IPS DF 4.7 (cell line): ENCODE results near the gene SRGAP3.

Experiments used
- DNase-seq: peaks from one replicate; pipeline ENCODE4 v3.0.0-alpha.2; 2013; ENCODE audit warnings: low spot score; ENCODE audit errors: extremely low read depth

Gene SRGAP3

GRCh38 chr3:9061634-9062033, 187.8 kb downstream of the SRGAP3 start:
- no peak for DNase-seq

GRCh38 chr3:9059489-9060400, 189.7 kb downstream of the SRGAP3 start:
- DNase-seq, result no peak

DNA sequence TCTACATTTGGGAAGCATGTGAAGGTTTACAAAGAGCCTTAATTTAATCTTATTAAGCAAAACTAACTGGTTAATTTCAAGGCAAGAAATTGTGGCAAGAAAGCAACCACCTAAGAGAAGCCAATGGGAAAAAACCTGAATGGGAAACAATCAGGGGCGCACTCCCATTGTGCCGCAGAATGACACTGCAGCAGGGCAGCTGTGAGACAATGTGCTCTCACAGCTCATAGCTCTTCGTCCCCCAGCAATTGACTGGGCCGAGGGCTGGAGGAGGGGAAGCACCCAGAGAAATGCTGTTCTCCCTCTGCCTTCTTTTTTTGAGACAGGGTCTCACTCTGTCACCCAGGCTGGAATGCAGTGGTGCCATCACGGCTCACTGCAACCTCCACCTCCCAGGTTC, 192.9 kb downstream of the SRGAP3 start:
- DNase-seq, result no peak

DNA sequence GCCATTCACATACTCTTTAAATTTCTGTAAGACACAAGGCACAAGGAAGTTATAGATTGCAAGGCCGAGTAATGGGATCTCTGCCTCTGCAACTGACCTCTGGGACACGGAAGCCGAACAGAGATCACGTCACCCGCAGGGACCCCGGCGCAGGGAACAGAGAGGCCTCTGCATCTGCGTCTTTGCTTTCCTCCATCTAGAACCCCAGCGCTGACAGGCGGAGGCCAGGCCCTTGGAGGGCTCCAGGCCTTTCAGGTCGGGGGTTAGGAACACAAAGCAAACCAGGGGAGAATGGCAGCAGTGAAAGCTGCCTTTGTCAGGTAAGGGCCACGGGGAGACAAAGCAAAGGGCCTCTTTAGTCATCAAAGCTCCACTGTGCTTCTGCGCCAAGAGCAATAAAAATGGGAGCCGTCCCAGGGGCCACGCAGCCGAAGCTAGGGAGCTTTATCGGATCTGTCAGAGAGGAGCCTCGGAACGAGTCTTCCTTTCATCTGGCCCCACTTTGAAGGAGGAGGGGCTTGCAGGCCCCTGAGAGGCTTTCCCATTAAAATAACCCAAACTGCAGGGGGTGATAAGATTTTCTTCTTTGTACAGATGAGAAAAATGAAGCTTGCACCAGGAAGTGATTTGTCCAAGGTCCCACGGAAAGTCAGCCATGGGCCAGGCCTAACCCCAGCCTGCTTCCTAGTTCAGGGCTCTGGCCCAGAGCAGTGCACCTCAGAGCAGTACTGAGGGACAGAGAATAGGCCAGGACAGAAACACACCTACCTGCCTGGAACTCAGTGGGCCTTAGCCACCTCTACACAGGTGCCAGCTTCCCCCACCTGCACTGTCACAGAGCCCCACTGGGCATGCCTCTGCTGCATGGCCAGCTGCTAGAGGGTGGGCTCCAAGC, 201.7 kb downstream of the SRGAP3 start:
- DNase-seq, result no peak

GRCh38 chr3:9045371-9045770, 204.1 kb downstream of the SRGAP3 start:
- no peak for DNase-seq

- no peak for DNase-seq
Observed at GRCh38 chr3:9043063-9043462, 206.4 kb downstream of the SRGAP3 start.

DNA sequence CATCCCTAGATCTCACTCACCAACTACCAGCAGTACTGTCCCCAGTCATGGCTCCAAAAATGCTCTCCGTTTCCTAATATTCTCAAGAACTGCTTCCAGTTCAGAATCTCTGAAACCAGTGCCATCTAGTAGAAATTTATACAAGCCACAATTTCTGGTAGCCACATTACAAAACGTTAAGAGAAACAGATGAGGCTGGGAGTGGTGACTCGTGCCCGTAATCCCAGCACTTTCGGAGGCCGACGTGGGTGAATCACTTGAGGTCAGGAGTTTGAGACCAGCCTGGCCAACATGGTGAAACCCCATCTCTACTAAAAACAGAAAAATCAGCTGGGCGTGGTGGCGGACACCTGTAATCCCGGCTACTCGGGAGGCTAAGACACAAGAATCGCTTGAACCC, 207.8 kb downstream of the SRGAP3 start:
- DNase-seq, result no peak

GRCh38 chr3:9040996-9041395, 208.4 kb downstream of the SRGAP3 start:
- DNase-seq, result no peak

- DNase-seq, result no peak
Observed at GRCh38 chr3:9037144-9037711, 212.2 kb downstream of the SRGAP3 start.

DNA sequence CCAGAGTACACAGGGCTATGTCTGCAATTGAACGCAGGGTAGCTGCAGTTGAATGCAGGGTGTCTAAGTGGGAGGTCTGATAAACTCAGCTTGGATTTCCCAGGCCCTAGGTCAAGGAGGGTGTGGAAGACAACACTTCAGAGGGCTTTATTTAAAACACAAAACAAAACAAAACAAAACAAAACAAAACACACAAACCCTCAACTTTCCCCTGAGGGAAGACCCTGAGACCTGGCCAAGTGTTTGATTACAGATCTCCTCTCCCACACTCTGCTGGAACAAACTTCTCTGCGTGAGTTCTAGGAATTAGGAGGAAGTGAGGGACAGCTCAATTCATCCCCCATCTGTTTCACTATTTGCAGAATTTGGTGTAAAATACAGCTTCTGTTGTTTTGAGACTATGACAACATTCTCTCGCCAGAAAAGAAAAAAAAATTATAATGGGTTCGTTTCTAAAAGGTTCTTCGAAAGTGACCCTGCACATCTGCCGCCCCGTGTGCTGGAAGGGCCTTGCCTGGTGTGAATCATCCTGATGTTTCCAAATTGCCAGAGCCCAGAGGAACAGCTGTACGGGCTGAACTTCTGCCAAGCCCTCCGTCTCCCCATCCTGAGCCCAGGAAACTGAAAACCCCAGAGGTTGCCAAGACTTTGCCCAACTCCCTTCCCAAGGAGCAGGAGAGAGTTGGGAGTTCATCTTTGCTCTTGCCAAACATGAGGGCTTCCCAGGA, 212.9 kb downstream of the SRGAP3 start:
- DNase-seq, result no peak

- DNase-seq, result no peak
Observed at GRCh38 chr3:9035961-9036360, 213.5 kb downstream of the SRGAP3 start.

DNA sequence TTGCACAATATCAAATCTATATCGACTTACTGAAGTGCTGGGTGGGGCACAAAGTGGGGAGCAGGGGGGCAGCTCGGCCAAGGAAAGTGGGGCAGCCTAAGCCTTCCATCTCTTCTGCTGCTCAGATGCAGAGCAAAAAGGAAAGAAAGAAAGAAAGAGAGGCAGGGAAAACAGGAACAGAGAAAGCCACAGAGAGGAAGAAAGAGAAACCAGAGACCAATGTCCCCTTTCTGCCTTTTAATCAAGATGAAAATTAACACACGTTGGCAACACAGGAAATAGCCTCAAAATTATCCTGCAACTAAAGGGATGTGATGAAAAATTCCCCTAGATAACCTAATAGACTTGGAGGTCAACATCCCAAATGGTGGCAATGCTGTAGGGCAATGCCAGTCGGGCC, 214.0 kb downstream of the SRGAP3 start:
- DNase-seq, result no peak

DNA sequence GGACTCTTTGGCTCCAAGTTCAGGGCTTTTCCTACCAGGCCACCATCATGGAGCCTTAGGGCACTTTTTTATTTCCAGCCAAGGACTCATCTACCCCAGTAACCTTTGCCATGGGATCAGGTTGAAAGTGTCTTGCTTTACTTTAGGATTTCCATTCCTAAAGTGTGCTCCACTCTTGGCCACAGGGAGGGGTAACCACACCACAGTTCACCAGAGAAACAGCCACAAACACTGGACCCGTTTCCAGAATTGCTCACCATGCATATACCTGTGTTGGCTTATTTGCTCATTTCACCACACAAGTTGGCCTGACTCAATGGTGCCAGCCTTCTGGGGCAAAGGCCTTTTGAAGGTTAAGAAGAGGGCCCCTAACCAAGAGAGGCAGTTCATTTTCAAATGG, 215.6 kb downstream of the SRGAP3 start:
- no peak for DNase-seq

DNA sequence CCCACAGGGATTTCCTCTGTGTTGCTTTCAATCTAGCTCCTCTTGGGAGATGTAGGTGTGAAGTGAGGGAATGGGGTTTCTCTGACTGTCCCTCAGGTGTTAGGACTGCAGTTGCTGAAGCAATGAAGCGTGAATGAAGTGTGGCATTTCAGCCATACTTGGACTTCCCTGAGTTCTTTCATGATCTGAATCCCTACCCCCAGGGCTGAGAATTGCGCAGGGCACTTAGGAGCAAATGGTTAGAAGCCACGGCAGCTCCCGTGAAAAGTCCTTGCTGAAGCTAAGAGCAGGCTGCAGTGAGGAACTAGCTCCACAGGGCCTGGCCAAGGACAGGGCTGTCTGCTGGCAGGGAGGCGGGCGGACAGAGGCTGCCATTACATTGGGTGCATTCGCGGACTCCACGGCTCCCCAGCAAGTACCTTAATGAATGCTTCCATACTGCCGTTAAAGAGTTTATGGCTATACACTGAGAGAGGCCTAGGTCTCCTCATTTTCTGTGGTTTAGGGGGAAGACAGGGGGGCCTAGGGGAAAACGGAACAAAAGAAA, 217.1 kb downstream of the SRGAP3 start:
- no peak for DNase-seq

DNA sequence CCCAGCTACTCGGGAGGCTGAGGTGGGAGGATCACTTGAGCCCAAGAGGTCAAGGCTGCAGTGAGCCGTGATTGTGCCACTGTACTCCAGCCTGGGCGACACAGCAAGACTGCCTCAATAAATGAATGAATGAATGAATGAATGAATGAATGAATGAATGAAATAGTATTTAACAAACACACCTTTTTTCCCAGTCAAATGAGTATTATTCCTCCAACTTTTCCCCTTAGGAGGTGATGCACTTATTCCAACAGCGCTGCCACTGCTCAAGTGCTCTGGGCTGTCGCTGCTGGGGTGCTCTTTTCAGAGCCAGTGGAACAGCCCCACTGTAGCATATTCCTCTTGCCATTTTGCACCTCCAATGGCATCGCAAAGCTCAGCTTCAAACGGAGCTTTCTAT, 219.4 kb downstream of the SRGAP3 start:
- DNase-seq, result no peak

DNA sequence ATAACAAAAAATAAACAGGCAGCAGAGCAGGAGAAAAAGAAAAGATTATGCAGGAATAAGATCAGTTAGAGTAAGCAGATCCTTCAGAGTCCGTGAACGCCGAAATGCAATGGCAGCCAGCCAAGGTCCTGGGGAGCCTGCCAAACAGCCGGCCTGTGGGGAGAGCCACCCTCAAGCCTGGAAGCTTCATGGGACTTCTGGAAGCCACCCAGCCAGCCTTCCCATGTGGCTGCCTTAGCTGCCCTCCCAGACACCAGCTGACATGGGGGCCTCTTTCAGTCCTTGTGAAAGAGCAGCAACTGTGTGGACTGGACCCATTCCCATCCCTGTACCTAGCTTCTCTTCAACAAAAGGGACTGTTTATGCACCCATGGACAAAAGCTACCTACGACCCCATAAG, 221.3 kb downstream of the SRGAP3 start:
- no peak for DNase-seq

DNA sequence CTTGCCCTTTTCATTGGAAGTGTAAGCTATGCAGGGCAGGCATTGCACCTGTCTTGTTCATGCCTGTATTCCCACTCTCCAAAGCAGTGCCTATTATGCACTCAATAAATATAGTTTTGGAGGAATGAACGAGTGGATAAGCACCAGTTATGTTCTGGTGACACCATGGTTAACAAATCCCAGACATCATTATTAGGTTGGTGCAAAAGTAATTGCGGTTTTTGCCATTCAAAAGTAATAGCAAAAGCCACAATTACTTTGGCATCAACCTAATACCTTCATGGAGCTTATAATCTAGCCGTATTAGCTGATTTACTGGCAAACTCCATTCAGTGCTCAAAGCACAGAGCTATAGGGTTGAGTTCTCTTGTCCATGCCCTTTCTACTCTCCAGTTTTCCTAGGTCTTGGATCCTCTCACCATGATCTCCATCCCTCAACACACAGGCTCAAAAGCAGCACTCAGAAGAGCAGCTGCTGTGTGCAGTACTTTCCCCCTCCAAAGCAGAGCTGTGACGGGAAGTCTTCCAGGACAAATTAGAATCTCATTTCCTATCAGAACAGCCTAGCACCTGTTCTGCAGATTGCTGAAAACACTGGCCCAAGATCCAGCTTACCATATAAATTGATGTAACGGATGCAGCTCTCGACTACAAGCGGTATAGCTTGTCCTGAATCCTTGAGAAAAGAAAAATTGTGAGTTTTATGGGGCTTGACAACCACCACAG, 223.0 kb downstream of the SRGAP3 start:
- DNase-seq, result no peak

- no peak for DNase-seq
Observed at GRCh38 chr3:9024341-9024740, 225.1 kb downstream of the SRGAP3 start.

DNA sequence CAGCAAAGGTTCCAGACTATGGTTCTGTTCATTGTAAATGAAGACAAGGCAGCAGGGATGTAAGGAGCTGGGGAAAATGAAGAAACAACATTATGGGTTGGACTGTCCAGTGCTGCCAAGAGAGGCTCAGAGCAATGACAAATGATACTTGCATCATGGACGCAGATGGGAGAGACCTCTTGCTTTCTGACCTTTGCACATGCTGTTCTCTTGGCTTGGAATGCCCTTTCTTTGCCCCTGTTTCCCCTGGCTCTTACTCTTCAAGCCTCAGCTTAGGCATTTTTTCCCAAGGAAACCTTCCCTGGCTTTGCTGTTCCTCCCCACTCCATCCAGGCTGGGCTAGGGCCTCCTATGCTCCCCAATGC, 226.2 kb downstream of the SRGAP3 start:
- no peak for DNase-seq
